ENCODE results near the gene FOXP2.

FOXP2 gene

GRCh38 chr7:114657279-114657678 is 242.7 kb downstream of the FOXP2 start:
- DNase-seq (ENCODE audit: low read depth), result no peak

DNA sequence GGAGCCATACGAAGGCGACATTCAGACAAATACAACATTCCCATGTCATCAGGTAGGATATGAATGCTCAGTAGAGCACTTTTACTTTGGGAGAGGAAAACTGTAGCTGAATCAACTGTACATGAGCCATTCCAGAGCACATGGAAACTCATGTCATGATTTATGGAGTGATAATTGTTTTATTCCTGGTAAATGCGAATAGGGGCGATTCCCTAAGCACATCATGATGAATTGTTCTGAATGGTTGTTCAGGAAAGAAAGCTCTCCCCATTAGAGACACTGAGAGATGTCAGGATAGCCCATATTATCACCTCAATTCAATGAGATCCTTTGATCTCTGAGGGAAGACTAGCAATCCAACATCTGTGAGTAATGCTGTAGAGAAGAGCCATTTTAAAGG is 243.6 kb downstream of the FOXP2 start:
- no peak for DNase-seq (ENCODE audit: low read depth)

DNA sequence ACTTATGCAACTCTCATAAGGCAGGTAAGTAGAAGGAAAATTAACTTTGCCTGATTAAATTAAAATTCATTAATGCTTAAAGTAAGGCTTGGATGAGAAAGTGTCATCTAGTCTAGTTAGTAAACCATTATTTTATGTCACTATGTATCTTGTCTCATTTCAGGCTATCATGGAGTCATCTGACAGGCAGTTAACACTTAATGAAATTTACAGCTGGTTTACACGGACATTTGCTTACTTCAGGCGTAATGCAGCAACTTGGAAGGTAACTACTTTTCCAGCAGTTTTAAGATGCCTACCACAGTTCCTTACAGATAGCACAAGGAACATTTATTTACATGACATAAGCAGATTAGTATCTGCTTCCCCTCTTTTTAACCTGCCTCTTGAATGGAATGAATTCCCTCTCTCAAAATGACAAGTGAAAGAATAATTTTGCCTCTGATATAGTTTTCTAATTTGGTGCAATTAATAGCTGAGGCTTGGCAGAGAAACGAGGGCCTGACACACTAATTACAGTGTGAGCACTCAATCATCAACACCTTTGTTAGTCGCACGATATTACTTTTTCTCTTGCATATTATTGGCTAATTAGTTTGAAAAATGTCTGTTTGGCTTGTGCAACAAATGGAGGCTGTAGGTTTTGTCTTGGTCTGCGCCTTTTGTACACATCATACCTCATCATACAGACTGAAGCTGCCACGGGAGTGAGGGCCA is 245.0 kb downstream of the FOXP2 start:
- no peak for DNase-seq (ENCODE audit: low read depth)

GRCh38 chr7:114660126-114660486 is 245.5 kb downstream of the FOXP2 start:
- DNase-seq (ENCODE audit: low read depth), result no peak

DNA sequence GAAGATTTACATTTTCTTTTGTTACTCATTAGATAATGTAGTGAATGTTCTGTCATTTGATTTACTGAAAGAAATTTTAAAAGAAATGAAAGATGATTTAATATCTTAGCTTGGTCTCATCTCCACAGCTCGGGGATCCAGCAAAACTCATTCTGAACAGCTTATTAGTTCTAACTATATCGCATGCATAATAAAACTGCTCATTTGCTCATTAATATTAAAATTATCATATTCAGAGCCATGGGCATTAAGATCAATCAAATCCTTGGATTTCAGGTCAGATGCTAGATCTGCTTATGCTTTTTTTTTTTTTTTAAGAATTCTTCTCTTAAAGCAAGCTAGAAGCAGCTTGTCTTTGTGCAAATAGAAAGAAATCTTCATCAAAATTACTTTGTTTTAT is 246.1 kb downstream of the FOXP2 start:
- DNase-seq (ENCODE audit: low read depth), result no peak

GRCh38 chr7:114662002-114662677 is 247.5 kb downstream of the FOXP2 start:
- DNase-seq (ENCODE audit: low read depth), result no peak

DNA sequence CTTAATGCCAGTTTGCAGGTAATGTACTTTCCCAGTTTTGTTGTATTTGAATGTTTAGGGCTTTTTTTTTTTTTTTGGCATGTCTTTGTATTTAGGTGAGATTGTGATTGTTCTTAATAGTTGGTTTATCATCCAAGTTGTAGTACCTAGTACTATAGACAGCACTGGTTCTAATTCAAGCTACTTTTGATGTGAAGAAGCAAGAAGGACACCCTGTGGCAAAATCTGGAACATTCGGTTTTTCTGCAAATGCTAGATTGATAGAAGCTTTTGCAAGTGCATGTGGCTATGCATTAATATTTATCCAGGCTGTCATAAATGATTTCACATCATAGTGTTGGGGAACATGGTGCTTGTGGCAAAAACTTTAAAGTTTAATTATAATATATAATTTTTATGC is 248.9 kb downstream of the FOXP2 start:
- DNase-seq (ENCODE audit: low read depth), result no peak

GRCh38 chr7:114670676-114671075 is 256.1 kb downstream of the FOXP2 start:
- DNase-seq (ENCODE audit: low read depth), result no peak

GRCh38 chr7:114671563-114672123 is 257.0 kb downstream of the FOXP2 start:
- DNase-seq (ENCODE audit: low read depth), result no peak

DNA sequence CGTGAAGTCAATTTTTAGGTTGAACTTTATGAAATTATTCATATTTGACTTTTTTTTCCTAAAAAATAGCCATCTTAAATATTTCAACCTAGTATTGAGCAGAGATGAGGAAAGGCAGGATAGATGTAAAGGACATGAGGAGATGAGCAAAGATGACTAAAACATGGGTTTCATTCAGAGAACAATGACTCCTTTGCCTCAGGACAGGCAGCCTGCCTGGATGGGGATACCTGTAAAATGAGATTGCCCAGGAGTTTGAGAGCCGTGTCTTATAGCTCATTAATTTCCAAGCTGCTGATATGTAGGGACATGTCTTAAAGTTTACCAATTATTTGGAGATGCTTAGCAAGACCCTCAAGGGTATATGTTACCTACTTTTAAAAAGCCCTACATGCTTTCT is 263.5 kb downstream of the FOXP2 start:
- no peak for DNase-seq (ENCODE audit: low read depth)

DNA sequence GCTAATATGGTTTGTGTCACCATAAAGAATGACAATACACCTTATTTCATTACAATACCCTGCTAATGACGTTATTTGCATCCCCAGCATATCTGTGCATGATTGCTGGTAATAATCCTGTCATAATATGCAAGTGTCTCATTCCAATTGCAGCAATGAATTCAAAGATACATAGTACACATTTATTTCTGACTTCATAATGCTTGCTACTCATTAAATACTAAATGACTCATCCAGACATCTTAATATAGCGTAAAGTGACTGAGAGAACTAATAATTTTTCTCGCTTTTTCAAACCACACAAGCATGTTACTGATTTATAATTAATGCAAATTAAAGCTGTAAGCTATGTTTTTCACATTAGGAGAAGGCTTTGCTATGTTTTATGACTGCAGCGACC is 272.6 kb downstream of the FOXP2 start:
- DNase-seq (ENCODE audit: low read depth), result no peak

DNA sequence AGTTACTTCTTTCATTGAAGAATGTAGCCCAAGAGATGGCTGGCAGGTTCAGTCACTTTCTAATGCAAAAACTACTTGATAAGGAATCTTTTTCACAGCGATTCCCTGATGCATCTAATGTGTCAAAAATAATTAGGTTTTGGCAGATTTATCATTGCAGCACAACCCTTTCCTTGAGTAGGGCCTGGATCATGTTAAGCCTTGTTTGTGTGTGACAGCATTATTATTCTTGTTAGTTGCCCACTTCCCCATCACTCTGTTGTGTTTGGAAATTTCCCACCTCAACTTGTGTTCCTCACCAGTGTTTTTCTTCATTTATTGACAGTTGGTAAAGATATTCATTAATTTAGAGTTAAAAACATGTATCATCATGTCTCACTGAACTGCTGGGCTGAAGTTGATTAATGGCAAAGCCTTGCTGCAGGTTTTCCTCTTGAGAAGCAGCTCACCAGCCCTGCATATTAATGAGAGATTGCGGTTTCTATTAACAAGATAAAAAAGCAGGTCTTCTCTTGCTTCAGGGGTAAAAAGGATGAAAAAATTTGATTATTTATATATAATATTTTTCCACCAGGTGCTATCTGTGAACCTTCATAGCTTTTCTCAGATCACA is 273.9 kb downstream of the FOXP2 start:
- DNase-seq (ENCODE audit: low read depth), result no peak

DNA sequence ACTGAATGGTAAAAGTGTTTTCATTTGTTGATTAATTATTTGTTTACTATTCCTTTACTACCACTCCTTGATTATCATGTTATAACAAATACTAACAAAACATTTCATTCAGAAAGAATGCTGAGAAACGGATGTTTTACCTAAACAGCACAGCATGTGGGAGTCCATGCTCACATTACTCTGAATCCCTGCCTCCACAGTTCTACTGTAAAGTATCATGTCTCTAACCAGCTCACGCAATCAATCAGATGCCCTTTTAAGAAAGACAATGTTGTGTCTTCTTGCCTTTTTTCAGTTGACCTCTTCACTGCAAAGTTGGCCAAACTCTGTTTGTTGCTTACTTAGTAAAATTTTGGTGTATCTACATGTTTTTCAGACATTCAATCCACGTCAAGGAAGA is 274.8 kb downstream of the FOXP2 start:
- no peak for DNase-seq (ENCODE audit: low read depth)

GRCh38 chr7:114691605-114692004 is 277.0 kb downstream of the FOXP2 start:
- no peak for DNase-seq (ENCODE audit: low read depth)

- no peak for DNase-seq (ENCODE audit: low read depth)
Observed at GRCh38 chr7:114695182-114695581, 280.6 kb downstream of the FOXP2 start.

DNA sequence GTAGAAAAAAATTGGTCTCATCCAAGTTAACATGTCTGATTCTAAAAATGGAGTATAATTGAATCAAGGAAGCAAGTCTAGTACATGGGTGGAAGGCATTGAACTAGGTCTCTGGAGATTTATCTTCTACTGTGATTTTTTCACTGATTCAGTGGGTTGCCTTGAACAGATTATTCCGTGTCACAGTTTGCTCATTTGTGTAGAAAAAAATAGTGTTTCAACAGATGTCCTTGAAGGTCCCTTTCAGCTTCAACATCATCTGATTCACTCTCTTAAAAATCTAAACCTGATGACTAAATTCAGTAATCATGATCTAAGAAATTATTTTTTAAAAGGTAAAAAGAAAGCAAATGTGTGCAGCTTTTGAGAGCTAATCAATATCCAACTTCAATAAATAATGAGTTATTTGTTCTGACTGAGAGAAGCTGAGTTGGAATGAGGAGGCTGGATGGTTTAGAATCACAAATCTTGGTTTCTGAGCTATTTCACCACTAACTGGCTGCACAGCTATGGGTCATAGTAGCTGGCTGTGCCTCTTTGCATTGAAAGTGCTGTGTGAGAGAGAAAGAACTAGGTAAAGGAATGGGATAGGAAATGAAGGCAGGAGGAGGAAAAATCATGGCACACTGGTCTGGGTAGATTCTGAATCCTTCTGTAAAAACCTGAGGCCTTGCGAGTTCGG is 285.8 kb downstream of the FOXP2 start:
- DNase-seq (ENCODE audit: low read depth), result no peak

GRCh38 chr7:114703677-114704076 is 289.1 kb downstream of the FOXP2 start:
- no peak for DNase-seq (ENCODE audit: low read depth)

DNA sequence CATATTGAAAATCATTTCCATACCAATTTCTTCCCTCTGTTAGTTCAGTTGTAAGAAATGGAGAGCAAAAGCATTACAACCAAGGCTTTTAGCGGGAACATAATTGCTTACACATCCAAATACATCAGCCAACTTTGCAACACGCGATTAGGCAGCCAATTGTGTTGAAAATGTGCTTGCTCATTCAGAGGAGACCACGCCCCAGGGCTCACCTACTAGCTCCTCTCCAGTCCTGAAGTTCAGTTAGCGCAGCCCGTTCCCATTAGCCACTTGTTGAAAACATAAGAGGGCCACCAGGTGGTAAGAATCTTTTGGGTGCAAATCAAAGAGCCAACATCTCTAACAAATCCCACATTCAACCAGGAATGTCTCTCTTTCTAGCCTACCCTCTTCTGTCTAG is 294.0 kb downstream of the FOXP2 start:
- no peak for DNase-seq (ENCODE audit: low read depth)

- DNase-seq (ENCODE audit: low read depth), result no peak
Observed at GRCh38 chr7:114710499-114710898, 295.9 kb downstream of the FOXP2 start.

DNA sequence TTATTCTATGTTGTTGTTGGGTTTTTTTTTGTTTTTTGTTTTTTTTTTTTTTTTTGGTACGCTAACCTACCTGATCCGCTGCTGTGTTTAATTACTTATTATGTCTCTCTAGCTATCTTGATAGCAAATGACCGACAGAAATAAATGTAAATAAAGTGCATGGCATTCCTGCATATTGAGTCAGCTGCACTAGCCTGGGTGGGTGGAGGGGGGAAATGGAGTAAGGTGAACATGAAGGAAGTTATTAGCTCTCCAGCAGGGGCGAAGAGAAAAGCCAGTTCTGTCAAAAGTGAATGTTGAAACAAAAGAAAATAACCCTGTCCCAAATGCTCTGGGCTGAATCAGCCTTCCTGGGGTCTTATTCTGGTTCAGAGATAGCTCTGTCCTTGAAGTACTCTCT is 296.6 kb downstream of the FOXP2 start:
- DNase-seq (ENCODE audit: low read depth), result no peak

DNA sequence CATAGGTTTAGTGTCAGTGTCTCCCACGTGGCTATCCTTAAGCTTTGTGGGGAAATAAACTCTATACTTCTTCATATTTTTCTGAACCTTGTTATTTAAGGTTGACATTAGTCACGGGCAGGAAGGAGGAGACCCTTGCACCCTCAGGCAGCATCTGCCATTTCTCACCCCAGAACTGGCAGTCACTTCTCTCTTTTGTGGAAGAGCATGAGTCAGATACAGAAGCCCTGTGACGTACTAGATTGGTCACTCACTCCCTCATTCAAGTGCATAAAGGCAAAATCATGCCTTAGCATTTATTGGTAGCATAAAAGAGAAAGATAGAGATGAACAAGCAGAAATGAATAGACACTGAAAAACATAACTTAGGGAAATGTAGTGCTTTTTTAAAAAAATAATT is 301.3 kb downstream of the FOXP2 start:
- DNase-seq (ENCODE audit: low read depth), result no peak

DNA sequence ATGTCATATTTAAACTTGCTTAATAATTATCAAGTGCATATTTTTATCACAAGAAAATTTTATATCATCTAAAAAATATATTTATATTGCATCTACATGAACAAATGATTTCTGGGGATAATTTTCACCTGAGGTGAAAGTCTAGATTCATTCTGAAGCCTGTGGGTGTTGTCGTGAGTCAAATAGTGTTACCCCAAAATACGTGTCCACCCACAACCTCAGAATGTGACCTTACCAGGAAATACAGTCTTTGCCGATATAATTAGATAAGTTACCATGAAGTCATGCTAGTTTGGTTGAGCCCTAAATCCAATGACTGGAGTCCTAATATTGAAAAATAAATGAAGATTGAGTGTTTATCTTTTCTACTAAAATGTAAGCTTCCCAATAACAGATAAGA is 304.2 kb downstream of the FOXP2 start:
- DNase-seq (ENCODE audit: low read depth), result peak; percentile 2

GRCh38 chr7:114720725-114721124 is 306.1 kb downstream of the FOXP2 start:
- DNase-seq (ENCODE audit: low read depth), result no peak

Measured in activated T-cell treated with anti-CD3 and anti-CD28 coated beads for 24 hours (primary cell).